SH-SY5Y (cell line): ENCODE measurements around the gene OSBPL7.

Source experiments
- GATA2 ChIP-seq: IDR thresholded peaks from 2 replicates; pipeline ENCODE4 v1.6.1; 2011; ENCODE audit warnings: mild to moderate bottlenecking, low read depth, low read length
- GATA3 ChIP-seq: IDR thresholded peaks from 2 replicates; pipeline ENCODE4 v1.6.1; 2011; ENCODE audit warnings: low read depth, mild to moderate bottlenecking, low read length, moderate library complexity

DNA sequence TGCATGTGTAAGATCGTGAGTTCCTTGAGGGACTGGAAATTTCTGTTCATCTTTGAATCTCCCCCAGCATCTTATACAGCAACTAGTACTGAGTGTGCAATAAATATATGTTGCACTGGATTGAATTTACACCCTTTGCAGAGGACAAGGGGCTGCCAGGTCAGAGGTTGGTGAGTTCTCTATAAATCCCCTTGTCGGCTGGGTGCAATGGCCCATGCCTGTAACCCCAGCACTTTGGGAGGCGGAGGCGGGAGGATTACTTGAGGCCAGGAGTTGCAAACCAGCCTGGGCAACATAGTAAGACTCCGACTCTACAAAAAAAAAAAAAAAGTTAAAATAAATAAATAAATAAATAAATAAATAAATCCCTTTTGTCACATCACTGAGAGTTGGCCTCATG is 38.8 kb upstream of the OSBPL7 start:
- no peak for TF ChIP-seq GATA3
- no peak for TF ChIP-seq GATA2
